Measurements from ENCODE around the gene DAPK2. TPM values are rescaled to one million over a fixed set of nuclear protein-coding genes. Genes with fewer than 3 reads are reported as not detected.
"Not testable (repeated sequence)": the region's sequence is repeated elsewhere in the genome, so short reads cannot be mapped to it uniquely, and the experiment has no call there.

DAPK2 gene
- total and polyA plus RNA-seq, 8 donors, result 18.3 to 59.3 (median 24.2) TPM

DNA sequence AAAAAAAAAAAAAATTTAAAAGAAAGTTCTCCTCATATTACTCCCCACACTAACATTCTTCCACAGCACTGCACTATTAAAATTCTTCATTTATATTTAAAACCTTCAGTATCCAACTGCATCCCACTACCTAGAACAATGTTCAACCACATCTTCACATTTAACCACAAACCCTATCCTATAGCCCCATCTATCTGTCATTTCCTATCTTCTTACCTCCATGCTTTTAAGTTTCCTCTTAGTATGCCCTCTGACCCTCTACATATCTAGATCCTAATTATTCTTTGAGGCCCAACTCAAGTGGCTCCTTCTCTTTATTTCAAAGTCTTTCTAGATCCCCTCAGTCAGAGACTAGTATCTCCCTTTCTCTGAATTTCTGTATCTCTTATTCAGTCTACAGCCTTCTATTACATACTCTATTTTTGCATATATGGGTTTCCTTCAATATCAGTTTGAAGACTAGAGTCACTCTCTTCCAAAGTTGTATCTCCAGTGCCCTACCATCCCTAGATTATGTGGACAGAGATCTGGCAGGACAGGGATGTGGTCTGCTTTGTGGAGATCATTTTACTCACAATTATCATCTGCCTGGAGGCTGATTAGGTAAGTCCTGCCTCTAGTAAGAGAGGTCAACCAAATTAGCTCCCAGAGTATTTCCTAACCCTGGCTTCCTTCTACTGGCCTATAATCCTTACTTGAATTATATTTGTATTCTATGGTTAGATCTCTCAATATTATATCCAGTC is 46.0 kb upstream of the DAPK2 start:
- TF ChIP-seq, protein P1, sequence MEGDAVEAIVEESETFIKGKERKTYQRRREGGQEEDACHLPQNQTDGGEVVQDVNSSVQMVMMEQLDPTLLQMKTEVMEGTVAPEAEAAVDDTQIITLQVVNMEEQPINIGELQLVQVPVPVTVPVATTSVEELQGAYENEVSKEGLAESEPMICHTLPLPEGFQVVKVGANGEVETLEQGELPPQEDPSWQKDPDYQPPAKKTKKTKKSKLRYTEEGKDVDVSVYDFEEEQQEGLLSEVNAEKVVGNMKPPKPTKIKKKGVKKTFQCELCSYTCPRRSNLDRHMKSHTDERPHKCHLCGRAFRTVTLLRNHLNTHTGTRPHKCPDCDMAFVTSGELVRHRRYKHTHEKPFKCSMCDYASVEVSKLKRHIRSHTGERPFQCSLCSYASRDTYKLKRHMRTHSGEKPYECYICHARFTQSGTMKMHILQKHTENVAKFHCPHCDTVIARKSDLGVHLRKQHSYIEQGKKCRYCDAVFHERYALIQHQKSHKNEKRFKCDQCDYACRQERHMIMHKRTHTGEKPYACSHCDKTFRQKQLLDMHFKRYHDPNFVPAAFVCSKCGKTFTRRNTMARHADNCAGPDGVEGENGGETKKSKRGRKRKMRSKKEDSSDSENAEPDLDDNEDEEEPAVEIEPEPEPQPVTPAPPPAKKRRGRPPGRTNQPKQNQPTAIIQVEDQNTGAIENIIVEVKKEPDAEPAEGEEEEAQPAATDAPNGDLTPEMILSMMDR (IDR thresholded peaks at IDR 0.05), result no peak
- intact Hi-C loops (cut with DNase I), result no loop called here
- Histone ChIP-seq H3K27ac (peak overlapping the region; percentile 90 to 95), H3K27me3 (no peaks in the 10 kb centered on the region), H3K4me1 (peaks cover 11 to 69% of the 10 kb centered on the region in 2 donors), H3K36me3 (peaks cover 0 to 20% of the 10 kb centered on the region in 2 donors), H3K9me3 (no peaks in the 10 kb centered on the region), H3K4me3 (peak overlapping the region in 1 of 2 donors; percentile 81)
- no peak for DNase-seq
- ATAC-seq, result no peak

GRCh38 chr15:64090527-64090926 is 44.2 kb upstream of the DAPK2 start:
- no peak overlapping the region for H3K4me3 ChIP-seq
- H3K4me1 ChIP-seq, result peaks cover 10 to 62% of the 10 kb centered on the region in 2 donors
- H3K36me3 ChIP-seq, result peaks cover 0 to 32% of the 10 kb centered on the region in 2 donors
- ATAC-seq (no peak), DNase-seq (no peak)
- intact Hi-C loops (cut with DNase I), result no loop called here
- H3K27ac ChIP-seq, result peak overlapping the region; percentile 55 to 78
- TF ChIP-seq, protein P1 (IDR thresholded peaks at IDR 0.05), result no peak
- no peaks in the 10 kb centered on the region for H3K9me3 ChIP-seq
- no peaks in the 10 kb centered on the region for H3K27me3 ChIP-seq

- H3K36me3 ChIP-seq, result peaks cover 0 to 40% of the 10 kb centered on the region in 2 donors
- peak overlapping the region; percentile 55 to 78 for H3K27ac ChIP-seq
- H3K9me3 ChIP-seq, result no peaks in the 10 kb centered on the region
- H3K27me3 ChIP-seq, result no peaks in the 10 kb centered on the region
- no peak for ATAC-seq
- intact Hi-C loops (cut with DNase I), result no loop called here
- peaks cover 5 to 54% of the 10 kb centered on the region in 2 donors for H3K4me1 ChIP-seq
- no peak overlapping the region for H3K4me3 ChIP-seq
- TF ChIP-seq, protein P1 (IDR thresholded peaks at IDR 0.05), result no peak
- no peak for DNase-seq
Observed at GRCh38 chr15:64089543-64090280, 43.4 kb upstream of the DAPK2 start.

DNA sequence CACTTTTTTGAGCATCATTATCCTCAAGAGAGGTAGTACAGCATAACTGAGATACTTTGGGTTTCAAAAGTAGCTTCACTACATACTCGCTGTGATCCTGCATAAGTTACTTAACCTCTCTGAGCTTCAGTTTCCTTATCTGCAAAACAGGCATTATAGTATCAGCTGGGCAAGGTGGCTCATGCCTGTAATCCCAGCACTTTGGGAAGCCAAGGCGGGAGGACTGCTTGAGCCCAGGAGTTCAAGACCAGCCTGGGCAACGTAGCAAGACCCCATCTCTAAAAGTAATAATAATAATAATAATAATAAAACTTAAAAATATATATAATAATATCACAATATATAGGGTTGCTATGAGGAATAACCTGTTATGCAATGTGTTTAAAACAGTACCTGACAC is 36.5 kb upstream of the DAPK2 start:
- ATAC-seq (no peak), DNase-seq (no peak)
- Histone ChIP-seq H3K4me3 (no peak overlapping the region), H3K27ac (no peak overlapping the region), H3K27me3 (no peaks in the 10 kb centered on the region), H3K36me3 (peaks cover 5 to 65% of the 10 kb centered on the region in 2 donors), H3K4me1 (no peaks in the 10 kb centered on the region), H3K9me3 (no peaks in the 10 kb centered on the region)
- TF ChIP-seq, protein P1 (IDR thresholded peaks at IDR 0.05), result no peak
- intact Hi-C loops (cut with DNase I), result no loop called here

DNA sequence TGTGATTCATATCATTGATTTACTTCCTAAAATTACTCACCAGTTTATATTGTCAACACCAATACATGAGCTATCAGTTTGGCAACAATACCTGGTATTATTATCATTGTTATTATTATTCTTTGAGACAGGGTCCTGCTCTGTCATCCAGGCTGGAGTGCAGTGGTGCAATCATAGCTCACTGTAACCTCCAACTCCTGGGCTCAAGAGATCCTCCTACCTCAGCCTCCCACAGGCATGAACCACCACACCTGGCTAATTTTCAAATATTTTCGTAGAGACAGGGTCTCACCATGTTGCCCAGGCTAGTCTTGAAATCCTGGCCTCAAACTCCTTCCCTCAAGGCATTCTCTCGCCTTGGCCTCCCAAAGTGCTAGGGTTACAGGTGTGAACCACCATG is 27.2 kb upstream of the DAPK2 start:
- intact Hi-C loops (cut with DNase I); DNase-seq; H3K9me3 ChIP-seq; H3K4me3 ChIP-seq; ATAC-seq; H3K27me3 ChIP-seq: not testable (repeated sequence)
- peak overlapping the region in 1 of 2 donors; percentile 73 for H3K27ac ChIP-seq
- peaks cover 14 to 41% of the 10 kb centered on the region in 2 donors for H3K4me1 ChIP-seq
- peaks cover 0 to 40% of the 10 kb centered on the region in 2 donors for H3K36me3 ChIP-seq
